ENCODE measurements around the gene GPR158.

The GPR158 gene

DNA sequence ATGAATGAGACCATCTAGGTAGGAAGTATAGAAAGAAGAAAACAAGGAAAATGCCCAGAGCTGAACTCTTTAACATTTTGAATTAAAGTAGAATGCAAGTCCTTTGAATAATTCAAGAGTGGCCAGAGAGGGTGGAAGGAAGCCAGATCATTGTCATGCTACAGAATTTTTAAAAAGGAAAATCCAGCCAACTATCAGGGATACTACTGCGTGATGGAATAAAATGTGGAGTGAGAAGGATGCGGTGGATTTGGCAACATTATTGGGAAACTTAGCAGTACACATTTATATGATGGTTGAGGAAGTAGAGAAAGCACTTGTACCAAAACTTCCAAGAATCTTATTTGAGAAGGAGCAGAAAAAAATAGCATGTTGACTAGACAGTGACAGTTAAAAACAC is 261.6 kb downstream of the GPR158 start:
- H3K4me3 Mint-ChIP-seq: no peak overlapping the region
- H3K9me3 Mint-ChIP-seq: peaks cover 43% of the 10 kb centered on the region
- no peaks in the 10 kb centered on the region for H3K27me3 Mint-ChIP-seq (ENCODE audit: low read depth)
- H3K4me1 Mint-ChIP-seq (ENCODE audit: low read depth): no peaks in the 10 kb centered on the region
- H3K27ac Mint-ChIP-seq: no peak overlapping the region
- DNase-seq (ENCODE audit: low spot score): no peak
- H3K36me3 Mint-ChIP-seq (ENCODE audit: low read depth): no peaks in the 10 kb centered on the region

DNA sequence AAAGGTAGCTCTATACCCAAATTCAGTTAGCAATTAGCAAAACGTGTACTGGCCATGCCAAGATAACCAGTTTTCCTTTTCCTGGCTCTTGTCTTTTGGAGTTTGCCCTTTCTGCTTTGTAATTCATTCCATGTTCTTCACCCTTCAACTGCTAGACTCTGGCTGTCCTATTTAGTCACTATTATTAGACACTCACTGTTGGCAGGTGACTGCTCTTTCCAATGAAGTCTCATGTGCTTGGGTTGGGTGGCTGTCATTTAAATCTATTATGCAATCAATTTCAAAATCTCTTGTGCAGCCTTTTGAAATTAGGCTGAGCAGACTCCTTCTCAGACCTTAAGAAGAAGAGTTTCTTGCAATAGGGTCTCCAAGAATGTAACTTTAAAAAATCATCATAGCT is 266.5 kb downstream of the GPR158 start:
- Mint-ChIP-seq H3K4me1 (ENCODE audit: low read depth) (no peaks in the 10 kb centered on the region), H3K9me3 (peaks cover 32% of the 10 kb centered on the region), H3K36me3 (ENCODE audit: low read depth) (no peaks in the 10 kb centered on the region), H3K4me3 (no peak overlapping the region), H3K27ac (no peak overlapping the region), H3K27me3 (ENCODE audit: low read depth) (no peaks in the 10 kb centered on the region)
- no peak for DNase-seq (ENCODE audit: low spot score)

DNA sequence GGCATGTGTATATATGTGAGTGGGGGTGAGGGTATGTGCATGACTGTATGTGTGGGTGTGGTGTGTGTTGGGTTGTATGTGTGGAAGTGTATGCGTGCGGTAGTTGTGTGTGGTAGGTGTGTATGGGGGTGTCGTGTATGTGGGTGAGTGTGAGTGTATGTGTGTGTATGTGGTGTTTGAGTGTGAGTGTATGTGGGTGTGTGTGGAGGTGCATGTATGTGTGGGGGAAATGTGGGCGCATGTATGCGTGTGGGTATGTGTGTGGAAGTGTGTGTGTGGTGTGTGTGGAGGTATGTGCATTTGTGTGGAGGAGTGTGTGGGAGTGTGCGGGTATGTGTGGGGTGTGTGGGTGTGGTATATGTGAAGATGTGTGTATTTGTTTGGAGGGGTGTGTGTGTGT is 269.5 kb downstream of the GPR158 start:
- H3K27ac Mint-ChIP-seq: no peak overlapping the region
- H3K27me3 Mint-ChIP-seq (ENCODE audit: low read depth): no peaks in the 10 kb centered on the region
- DNase-seq (ENCODE audit: low spot score): no peak
- no peaks in the 10 kb centered on the region for H3K36me3 Mint-ChIP-seq (ENCODE audit: low read depth)
- H3K9me3 Mint-ChIP-seq: peaks cover 18% of the 10 kb centered on the region
- H3K4me1 Mint-ChIP-seq (ENCODE audit: low read depth): no peaks in the 10 kb centered on the region
- no peak overlapping the region for H3K4me3 Mint-ChIP-seq

DNA sequence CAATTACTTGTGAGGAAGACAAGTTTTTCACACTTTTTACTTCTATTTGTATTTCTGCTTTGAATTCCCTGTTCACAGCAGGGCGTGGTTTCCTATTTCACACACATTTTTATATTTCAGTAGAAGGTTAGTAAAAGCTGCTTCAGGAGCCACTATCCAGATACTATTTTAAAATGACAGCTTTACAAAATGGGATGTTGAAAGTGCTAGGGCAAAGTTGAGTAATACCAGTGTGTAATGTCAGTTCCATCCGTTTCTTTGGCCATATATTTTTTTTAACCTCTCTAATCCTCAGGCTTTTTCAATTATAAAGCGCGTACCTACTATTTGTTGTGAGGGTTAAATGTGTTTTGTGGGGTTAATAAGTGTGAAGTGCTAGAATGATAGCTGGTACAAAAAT is 276.6 kb downstream of the GPR158 start:
- Mint-ChIP-seq H3K27me3 (ENCODE audit: low read depth) (no peaks in the 10 kb centered on the region), H3K4me3 (no peak overlapping the region), H3K9me3 (peaks cover 31% of the 10 kb centered on the region), H3K36me3 (ENCODE audit: low read depth) (no peaks in the 10 kb centered on the region), H3K4me1 (ENCODE audit: low read depth) (no peaks in the 10 kb centered on the region), H3K27ac (no peak overlapping the region)
- DNase-seq (ENCODE audit: low spot score): no peak

DNA sequence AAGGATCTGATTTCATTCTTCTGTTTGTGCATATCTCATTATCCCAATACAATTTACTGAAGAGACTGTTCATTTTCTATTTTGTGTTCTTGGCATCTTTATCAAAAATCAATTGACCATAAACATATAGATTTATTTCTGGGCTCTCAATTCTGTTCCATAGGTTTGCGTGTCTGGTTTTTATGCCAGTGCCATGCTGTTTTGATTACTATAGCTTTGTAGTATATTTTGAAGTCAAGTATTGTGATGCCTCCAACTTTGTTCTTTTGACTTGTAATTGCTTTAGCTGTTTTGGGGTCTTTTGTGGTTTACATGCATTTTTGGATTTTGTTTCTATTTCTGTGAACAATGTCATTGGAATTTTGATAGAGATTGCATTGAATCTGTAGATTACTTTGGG is 278.8 kb downstream of the GPR158 start:
- no peaks in the 10 kb centered on the region for H3K27me3 Mint-ChIP-seq (ENCODE audit: low read depth)
- H3K4me1 Mint-ChIP-seq (ENCODE audit: low read depth): no peaks in the 10 kb centered on the region
- no peak overlapping the region for H3K27ac Mint-ChIP-seq
- H3K4me3 Mint-ChIP-seq: no peak overlapping the region
- H3K36me3 Mint-ChIP-seq (ENCODE audit: low read depth): no peaks in the 10 kb centered on the region
- peaks cover 35% of the 10 kb centered on the region for H3K9me3 Mint-ChIP-seq
- no peak for DNase-seq (ENCODE audit: low spot score)

DNA sequence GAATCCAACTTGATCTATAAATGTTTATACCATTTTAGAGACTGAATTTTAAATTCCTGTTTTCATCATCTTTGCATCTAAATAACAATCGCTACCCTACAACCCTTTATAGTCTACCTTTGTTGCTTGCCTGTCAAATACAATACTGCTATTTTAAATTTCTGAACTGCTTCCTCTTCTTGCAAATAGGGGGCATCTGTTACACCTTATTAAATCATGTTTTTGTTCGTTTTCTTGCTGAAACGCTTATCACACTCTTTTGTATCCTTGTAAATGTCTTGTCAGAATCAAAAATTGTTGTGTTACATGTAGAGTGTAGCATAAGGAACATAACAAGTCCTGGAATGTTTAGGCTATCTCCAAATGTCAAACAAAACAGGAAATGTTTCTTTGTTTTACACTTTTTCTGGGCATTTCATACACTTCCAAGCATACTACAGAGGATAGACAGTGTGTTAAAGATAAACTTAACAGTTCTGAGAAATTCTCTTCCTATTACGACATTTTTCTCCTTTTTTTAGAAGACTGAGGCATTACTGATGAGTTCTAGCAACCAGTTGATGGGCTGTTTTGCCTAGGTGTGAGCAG is 281.3 kb downstream of the GPR158 start:
- Mint-ChIP-seq H3K4me1 (ENCODE audit: low read depth) (no peaks in the 10 kb centered on the region), H3K36me3 (ENCODE audit: low read depth) (no peaks in the 10 kb centered on the region), H3K4me3 (no peak overlapping the region), H3K9me3 (peaks cover 38% of the 10 kb centered on the region), H3K27me3 (ENCODE audit: low read depth) (no peaks in the 10 kb centered on the region), H3K27ac (no peak overlapping the region)
- DNase-seq (ENCODE audit: low spot score): no peak

DNA sequence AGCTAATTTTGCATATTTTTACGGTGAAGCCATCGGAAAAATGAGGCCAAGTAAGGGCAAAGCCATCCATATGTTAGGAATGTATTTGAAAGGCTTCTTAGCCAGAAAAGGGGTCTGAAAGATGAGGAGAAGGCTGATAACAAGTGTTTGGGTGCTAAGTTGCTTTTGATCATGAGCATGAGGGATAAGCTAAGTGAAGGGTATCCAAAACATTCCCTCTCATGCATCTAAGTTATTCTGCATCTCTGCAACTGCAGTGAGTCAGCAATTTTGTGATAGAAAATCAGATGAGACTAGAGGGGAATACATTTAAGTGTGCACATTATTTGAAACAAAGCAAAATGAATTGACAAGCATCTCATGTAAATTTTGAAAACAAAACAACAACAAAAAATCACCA is 282.8 kb downstream of the GPR158 start:
- Mint-ChIP-seq H3K27ac (no peak overlapping the region), H3K4me1 (ENCODE audit: low read depth) (no peaks in the 10 kb centered on the region), H3K4me3 (no peak overlapping the region), H3K27me3 (ENCODE audit: low read depth) (no peaks in the 10 kb centered on the region), H3K9me3 (peaks cover 42% of the 10 kb centered on the region), H3K36me3 (ENCODE audit: low read depth) (no peaks in the 10 kb centered on the region)
- DNase-seq (ENCODE audit: low spot score): no peak

DNA sequence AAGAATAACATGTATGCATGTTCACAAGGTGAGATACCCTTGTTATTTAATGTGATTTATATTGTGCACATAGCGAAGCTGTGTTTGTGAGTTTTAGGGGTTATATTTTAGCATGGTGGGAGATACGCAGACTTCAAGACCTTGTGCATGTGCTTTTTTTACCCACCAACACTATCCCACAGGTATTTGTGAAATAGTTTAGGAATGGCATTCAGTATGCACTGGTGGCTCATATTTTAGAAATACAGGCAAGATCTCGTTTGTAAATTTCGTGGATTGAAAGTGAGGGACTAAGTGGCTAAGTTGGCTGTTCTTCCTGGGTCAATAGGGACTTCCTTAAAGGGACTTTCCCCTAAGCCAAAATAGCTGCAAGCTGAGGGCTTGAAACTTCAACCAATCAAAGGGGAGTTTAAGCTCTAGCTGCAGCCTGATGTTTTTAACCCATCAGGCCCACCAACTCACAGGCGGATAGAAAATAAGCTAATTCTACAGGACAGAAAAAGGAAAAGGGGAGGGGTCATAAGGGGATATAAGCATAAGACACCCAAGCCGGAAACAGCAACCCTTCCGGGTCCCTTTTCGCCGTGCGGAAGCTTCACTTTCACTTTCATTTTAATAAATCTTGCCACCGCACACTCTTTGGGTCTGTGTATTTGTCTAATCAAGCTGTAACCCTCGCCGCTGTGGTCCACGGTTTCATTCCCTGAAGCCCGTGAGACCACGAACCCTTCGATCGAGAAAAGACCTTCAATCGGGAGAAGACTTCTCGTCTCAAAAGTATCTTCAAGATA is 291.0 kb downstream of the GPR158 start:
- H3K4me3 Mint-ChIP-seq: no peak overlapping the region
- H3K36me3 Mint-ChIP-seq (ENCODE audit: low read depth): no peaks in the 10 kb centered on the region
- peaks cover 29% of the 10 kb centered on the region for H3K9me3 Mint-ChIP-seq
- H3K4me1 Mint-ChIP-seq (ENCODE audit: low read depth): no peaks in the 10 kb centered on the region
- no peaks in the 10 kb centered on the region for H3K27me3 Mint-ChIP-seq (ENCODE audit: low read depth)
- no peak overlapping the region for H3K27ac Mint-ChIP-seq
- DNase-seq (ENCODE audit: low spot score): no peak

DNA sequence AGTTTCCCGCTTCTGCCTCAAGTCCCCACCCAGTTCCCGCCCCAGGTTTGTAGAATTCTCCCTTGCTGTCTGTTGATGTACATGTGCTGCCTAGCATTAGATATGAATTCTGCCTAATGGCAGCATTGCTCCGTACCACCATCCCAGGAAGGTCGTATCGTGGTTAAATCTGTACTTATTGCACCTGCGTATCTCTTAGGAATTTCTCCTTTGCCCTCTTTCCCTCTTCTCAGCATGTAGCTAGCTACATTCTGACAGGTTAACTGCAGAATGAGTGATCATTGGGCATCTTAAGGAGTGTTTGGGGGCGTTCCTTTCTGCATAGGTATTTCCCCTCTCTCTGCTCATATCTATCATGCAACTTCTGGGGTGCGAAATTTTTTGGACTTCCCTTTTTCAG is 293.1 kb downstream of the GPR158 start:
- H3K9me3 Mint-ChIP-seq: peaks cover 23% of the 10 kb centered on the region
- H3K27me3 Mint-ChIP-seq (ENCODE audit: low read depth): no peaks in the 10 kb centered on the region
- H3K27ac Mint-ChIP-seq: no peak overlapping the region
- DNase-seq (ENCODE audit: low spot score): no peak
- no peak overlapping the region for H3K4me3 Mint-ChIP-seq
- H3K36me3 Mint-ChIP-seq (ENCODE audit: low read depth): no peaks in the 10 kb centered on the region
- no peaks in the 10 kb centered on the region for H3K4me1 Mint-ChIP-seq (ENCODE audit: low read depth)

DNA sequence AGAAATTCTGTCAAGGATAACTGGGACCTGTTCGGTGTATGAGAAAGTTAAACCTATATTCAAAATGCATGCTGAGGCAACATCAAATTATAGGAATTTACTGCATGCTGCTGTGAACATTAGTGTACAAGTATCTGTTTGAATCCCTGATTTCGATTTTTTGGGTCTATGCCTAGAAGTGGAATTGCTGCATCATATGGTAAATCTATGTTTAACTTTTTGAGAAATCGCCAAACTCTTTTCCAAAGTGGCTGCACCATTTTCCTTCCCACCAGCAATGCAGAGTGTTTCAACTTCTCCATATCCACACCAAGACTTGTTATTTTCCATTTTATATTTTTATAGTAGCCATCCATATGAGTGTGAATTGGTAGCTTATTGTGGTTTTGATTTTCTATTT is 306.7 kb downstream of the GPR158 start:
- no peak for DNase-seq (ENCODE audit: low spot score)
- H3K36me3 Mint-ChIP-seq (ENCODE audit: low read depth): no peaks in the 10 kb centered on the region
- H3K27me3 Mint-ChIP-seq (ENCODE audit: low read depth): no peaks in the 10 kb centered on the region
- H3K4me1 Mint-ChIP-seq (ENCODE audit: low read depth): no peaks in the 10 kb centered on the region
- peaks cover 32% of the 10 kb centered on the region for H3K9me3 Mint-ChIP-seq
- no peak overlapping the region for H3K4me3 Mint-ChIP-seq
- no peak overlapping the region for H3K27ac Mint-ChIP-seq

DNA sequence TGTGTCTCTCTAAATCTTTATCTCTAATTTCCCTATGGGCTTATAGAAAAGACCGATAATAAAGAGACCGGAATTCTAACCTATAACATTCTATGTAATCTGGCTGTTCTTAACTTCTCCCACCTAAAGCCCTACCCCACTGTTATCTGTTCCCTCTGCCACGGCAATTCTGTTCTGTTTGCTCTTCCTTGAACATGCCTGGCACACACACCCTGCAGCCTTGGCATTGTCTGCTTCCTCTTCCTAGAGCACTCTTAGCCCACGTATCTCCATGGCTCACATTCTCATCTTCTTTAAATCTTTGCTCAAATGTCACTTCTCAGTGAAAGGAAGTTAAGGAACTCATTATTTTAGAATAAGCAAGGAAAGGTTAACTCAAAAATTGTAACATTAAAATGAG is 309.2 kb downstream of the GPR158 start:
- Mint-ChIP-seq H3K9me3 (peaks cover 35% of the 10 kb centered on the region), H3K27me3 (ENCODE audit: low read depth) (no peaks in the 10 kb centered on the region), H3K4me1 (ENCODE audit: low read depth) (no peaks in the 10 kb centered on the region), H3K4me3 (no peak overlapping the region), H3K36me3 (ENCODE audit: low read depth) (no peaks in the 10 kb centered on the region), H3K27ac (no peak overlapping the region)
- DNase-seq (ENCODE audit: low spot score): no peak

DNA sequence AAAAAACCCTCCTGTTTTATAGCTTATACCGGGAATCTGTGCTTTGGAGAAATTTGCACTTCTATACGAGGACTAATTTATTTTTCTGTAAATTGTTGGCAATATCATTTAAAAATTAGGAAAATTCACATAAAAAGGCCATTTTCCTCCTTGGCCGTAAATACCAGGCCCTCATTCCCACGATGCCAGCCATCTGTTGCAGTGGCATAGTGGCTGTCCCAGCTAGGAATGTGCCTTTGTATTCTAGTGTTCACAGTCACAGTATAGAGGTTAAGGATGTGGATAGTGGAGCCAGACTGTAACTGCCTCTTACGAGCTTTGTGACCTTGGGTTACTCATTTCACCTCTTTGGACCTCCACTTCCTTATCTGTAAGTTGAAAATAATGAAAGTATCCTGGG is 312.5 kb downstream of the GPR158 start:
- no peaks in the 10 kb centered on the region for H3K4me1 Mint-ChIP-seq (ENCODE audit: low read depth)
- H3K36me3 Mint-ChIP-seq (ENCODE audit: low read depth): no peaks in the 10 kb centered on the region
- peaks cover 19% of the 10 kb centered on the region for H3K9me3 Mint-ChIP-seq
- no peak for DNase-seq (ENCODE audit: low spot score)
- H3K27ac Mint-ChIP-seq: no peak overlapping the region
- H3K27me3 Mint-ChIP-seq (ENCODE audit: low read depth): no peaks in the 10 kb centered on the region
- H3K4me3 Mint-ChIP-seq: no peak overlapping the region

DNA sequence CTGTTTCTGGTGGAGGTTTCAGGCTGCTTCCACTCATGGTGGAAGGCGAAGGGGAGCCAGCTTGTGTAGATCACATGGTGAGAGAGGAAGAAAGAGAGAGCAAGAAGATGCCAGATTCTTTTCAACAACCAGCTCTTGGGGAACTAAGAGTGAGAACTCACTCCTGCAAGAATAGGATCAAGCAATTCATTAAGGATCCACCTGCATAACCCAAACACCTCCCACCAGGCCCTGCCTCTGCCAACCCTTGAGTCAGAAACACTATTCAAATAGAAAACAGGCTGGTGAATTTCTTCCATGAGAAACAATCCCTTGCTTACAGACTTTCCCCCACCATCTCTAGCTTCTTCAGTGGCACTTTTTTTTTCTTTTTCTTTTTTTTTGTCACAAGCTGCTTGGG is 317.2 kb downstream of the GPR158 start:
- H3K4me1 Mint-ChIP-seq (ENCODE audit: low read depth): no peaks in the 10 kb centered on the region
- H3K36me3 Mint-ChIP-seq (ENCODE audit: low read depth): no peaks in the 10 kb centered on the region
- H3K9me3 Mint-ChIP-seq: peaks cover 4% of the 10 kb centered on the region
- DNase-seq (ENCODE audit: low spot score): no peak
- no peak overlapping the region for H3K27ac Mint-ChIP-seq
- H3K4me3 Mint-ChIP-seq: no peak overlapping the region
- no peaks in the 10 kb centered on the region for H3K27me3 Mint-ChIP-seq (ENCODE audit: low read depth)

DNA sequence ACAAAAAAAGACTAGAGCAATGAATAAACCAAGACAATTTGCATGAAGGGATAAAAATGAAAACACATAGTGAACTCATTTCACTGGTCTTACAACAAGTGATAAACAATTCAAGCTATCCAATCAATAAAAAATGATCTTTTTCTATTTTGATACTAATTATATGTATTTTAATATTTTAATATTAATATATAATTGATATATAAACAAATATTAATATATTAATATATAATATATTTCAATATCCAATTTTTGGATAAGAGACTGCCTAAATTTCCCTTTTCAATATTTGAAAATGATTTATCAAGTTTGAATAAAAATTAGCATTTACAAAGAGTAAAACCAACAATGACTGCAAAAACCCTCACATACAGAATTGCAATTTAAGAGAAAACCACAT is 317.9 kb downstream of the GPR158 start:
- no peaks in the 10 kb centered on the region for H3K27me3 Mint-ChIP-seq (ENCODE audit: low read depth)
- H3K27ac Mint-ChIP-seq: no peak overlapping the region
- no peaks in the 10 kb centered on the region for H3K36me3 Mint-ChIP-seq (ENCODE audit: low read depth)
- H3K4me1 Mint-ChIP-seq (ENCODE audit: low read depth): no peaks in the 10 kb centered on the region
- no peak for DNase-seq (ENCODE audit: low spot score)
- no peak overlapping the region for H3K4me3 Mint-ChIP-seq
- H3K9me3 Mint-ChIP-seq: peaks cover 4% of the 10 kb centered on the region

Measured in T-helper 2 cell treated with Interferon-gamma antibody and Interleukin-4, amounts not matched to agents 5 μg/mL and 100 μg/mL, for 36 hours (primary cell).